Suppressor macrophage (primary cell): Measurements from ENCODE around the gene TXK.
"Not testable (repeated sequence)": the region's sequence is repeated elsewhere in the genome, so short reads cannot be mapped to it uniquely, and the experiment has no call there.

ENCODE experiments used
- DNase-seq, 4 experiments: peaks; one replicate each; pipeline ENCODE4 v3.0.0-alpha.2; 2020 to 2022
- total RNA-seq, 17 experiments: gene quantifications; one replicate each; lab custom pipeline; 2026; ENCODE audit warnings: mixed read lengths in 6 of 17, inconsistent platforms in 3 of 17; lab: John Stamatoyannopoulos, UW

TXK gene
- 0.54 to 3.3 (median 1.8) reads per million in 17 experiments for total RNA-seq

GRCh38 chr4:48134081-48134480, at the start of gene TXK:
Gene TXK (minus strand): TSS chr4:48134250. CDS start chr4:48134170, 80 bp downstream.
- no peak for DNase-seq

- peak in 2 of 4 experiments; percentile 13 to 25 for DNase-seq
Observed at GRCh38 chr4:48180234-48180633, 46.2 kb upstream of the TXK start.

GRCh38 chr4:48178931-48179330, 44.9 kb upstream of the TXK start:
- DNase-seq = no peak

- DNase-seq = no peak
Observed at GRCh38 chr4:48175806-48176205, 41.8 kb upstream of the TXK start.

DNA sequence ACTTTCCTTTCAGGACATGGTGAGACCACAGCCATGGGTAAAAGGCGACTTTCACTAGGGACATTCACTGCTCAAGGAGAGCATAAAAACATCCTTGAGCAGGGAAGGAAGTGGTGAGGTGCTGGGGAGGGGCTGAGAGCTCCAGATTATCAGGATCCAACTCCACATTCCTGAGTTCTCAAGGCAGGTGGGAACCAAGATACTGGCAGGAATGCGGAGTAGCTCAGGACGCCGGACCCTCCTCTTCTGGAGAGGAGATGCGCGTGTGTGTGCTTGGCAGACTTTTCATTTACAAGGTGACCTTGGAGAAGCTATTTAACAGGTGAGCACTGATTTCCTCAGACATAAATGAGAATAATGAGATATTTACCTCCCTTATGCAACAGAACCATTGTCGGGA, 41.3 kb upstream of the TXK start:
- DNase-seq = no peak

GRCh38 chr4:48173056-48173991, 39.3 kb upstream of the TXK start:
- peak; percentile 29 to 71 (median 64) for DNase-seq

GRCh38 chr4:48172651-48173050, 38.6 kb upstream of the TXK start:
- peak in 2 of 4 experiments; percentile 8 to 12 for DNase-seq

DNA sequence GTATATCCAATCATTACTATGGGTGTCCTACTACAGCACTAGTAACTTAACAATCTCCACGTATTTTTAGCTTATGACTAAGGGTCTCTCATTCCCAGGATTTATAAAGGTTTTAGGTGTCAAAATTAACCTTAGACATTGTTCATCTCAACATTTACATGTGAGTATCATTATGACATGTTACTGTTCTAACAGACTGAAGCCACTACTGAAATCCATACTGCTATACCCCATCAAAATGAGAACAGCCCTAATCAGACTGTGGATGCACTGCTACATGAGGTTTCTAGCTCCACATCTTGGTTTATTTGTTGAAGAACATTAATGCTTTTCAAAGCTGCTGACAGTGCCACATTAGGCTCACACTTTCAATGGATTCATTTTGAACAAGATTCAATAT, 35.6 kb upstream of the TXK start:
- DNase-seq = no peak

DNA sequence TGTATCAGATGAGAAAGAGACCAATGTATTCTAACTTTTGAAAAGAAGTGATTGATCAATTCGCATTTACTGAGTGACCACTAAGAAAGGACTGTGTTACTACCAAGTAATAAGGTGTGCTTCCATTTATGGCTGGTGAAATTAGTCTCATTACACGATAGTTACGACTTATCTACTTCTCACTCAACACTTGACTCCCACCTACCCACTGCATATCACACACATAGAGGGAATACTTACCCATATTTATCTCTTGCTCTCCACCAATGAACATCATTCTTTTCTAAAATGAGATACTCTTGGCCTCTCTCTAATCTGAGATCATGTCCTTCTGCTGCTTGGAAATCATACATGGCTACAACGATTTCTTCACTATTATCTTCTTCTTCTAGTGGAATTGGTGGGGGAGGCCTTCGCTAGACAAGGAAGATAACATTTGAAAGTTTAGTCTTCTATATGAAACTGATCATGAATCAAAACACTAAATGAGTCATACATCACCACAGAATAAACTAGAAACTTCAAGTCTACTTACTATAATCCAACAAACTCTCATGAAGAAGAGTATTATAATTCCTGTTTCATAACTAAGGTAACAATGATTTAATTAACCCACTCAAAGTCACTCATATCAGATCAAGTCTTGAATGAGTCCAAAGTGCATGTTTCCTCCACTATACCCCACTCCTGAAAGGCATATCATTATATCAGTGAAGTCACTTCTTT, 33.7 kb upstream of the TXK start:
- DNase-seq = no peak

DNA sequence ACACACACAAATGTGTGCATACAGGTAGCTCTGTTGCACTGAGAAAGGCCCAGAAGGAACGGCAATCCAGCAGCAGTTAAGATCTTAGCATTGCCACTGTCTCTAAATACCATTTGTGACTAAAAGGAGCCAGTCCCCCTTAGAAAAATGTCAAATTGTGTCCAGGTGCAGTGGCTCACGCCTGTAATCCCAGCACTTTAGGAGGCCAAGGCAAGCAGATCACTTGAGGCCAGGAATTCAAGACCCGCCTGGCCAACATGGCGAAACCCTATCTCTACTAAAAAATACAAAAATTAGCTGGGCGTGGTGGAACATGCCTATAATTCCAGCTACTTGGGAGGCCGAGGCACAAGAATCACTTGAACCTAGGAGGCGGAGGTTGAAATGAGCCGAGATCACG, 30.5 kb upstream of the TXK start:
- DNase-seq = not testable (repeated sequence)

DNA sequence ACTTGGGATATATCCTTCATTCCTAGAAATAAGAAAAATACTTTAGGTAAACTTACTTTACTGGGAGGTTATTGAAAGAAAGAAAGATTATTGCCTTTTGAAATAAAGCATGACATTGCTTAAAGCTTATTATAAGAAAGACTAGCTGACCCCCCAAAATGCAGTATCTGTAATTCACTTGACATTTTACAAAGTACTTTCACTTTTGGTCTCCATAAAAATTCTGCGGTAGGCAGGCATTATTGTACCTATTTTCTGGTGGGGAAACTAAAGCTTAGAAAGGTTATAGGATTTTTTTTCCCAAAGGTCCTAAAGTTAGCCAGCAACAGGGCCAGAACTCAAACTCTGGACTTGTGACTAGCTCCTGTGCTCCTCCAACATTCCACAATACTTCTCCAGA, 29.7 kb upstream of the TXK start:
- no peak for DNase-seq

DNA sequence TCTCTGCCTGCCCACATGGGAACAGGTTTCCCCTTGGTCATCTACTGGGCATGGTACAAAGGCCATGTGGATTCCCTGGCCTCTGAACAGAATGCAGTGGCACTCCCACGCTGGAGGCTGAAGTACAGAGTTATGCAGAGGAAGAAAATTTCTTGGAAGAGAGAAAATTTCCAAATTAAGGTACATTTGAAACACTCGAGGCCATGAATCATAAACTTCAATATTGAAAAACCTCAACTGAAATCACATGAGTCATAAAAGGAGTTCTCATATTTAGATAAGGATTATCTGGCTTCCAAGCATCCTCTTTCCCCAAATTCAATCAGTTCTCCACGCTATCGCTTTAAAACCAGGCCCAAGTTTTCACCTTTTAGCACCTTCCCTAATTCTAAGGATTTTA, 28.1 kb upstream of the TXK start:
- peak in 2 of 4 experiments; percentile 7 to 22 for DNase-seq

DNA sequence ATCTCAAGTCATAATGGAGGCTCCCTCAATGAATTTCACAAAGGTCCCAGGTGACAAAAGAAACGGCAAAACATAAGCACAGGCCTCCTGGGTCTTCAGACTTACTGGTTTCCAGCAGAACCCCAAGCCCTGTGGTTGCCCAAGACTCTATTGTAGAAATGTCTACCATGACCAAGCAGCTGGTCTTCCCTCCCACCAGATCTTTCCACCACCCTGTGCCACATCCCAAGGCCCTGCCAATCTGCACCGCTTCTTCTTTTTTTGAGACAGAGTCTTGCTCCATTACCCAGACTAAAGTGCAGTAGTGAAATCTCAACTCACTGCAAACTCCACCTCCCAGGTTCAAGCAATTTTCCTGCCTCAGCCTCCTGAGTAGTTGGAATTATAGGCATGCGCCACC, 23.2 kb upstream of the TXK start:
- no peak for DNase-seq

DNA sequence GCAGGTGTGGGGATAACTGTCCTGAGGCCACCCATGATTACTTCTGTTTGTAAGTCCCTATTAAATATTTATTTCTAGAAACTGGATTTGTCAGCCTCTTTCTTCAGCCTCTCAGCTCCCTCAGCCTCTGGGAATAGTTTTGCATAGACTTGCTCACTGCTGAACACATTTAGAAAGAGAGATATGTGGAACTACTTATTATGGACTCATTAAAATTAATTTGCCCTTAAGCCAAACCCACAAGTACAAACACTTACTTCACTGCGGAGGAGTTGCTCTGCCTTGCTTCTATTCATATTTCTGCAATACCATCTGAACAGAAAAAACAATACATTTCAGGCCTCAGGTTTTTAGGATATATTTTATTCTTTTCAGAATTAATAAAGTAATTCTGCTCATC, 22.4 kb upstream of the TXK start:
- no peak for DNase-seq

GRCh38 chr4:48153791-48154550, 19.9 kb upstream of the TXK start:
- no peak for DNase-seq

- no peak for DNase-seq
Observed at GRCh38 chr4:48152259-48152658, 18.2 kb upstream of the TXK start.

- no peak for DNase-seq
Observed at GRCh38 chr4:48149827-48150370, 15.8 kb upstream of the TXK start.

GRCh38 chr4:48147621-48148020, 13.6 kb upstream of the TXK start:
- no peak for DNase-seq

GRCh38 chr4:48141048-48141447, 7.0 kb upstream of the TXK start:
- DNase-seq = peak in 2 of 4 experiments; percentile 53 to 66

GRCh38 chr4:48139691-48140090, 5.6 kb upstream of the TXK start:
- no peak for DNase-seq

- DNase-seq = no peak
Observed at GRCh38 chr4:48138936-48139335, 4.9 kb upstream of the TXK start.

DNA sequence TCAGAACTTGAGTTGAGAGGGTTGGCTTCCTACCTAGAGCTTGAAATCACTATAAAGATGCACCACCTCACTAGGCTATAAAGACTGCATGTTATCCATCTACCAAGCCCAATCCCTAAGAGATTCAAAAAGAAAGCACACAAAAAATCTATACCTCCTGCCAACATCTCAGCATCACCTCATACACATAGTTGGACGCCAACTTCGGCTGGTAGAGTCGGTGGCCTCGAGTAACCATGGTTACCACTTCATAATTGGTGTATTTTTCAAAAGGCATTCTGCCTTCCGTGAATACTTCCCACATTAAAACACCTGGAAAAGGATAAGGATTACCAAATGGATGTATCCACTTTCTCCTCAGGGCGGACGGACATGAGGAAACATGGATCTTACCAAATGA, 4.5 kb upstream of the TXK start:
- DNase-seq = no peak

DNA sequence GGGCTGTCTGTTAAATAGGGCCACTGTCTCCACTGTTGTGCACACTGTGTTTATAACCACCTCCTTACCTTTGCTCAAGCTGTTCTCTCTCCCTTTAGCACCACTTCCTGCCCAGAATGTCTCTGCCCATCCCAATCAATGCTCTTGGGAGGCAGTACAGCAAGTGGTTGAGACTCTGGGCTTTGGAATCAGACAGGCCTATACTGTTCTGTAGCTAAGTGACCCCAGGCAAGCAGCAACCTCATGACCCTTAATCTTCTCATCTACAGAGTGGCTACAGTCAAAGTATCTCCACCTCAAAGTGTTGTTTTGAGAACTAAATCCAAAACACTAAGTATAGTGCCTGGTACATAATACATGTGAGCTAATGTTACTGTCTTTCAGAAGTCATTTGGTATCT, 3.8 kb upstream of the TXK start:
- DNase-seq = no peak
